Peyer's patch (tissue), 4 donors: ENCODE results near the gene ECHS1.
A peak's percentile ranks its signal among the peaks of the same experiment; 100 is the strongest.

Source experiments
- POLR2A ChIP-seq, 2 donors: fragments of 450-650 bp; IDR thresholded peaks; one replicate each; pipeline ENCODE4 v1.5.1; 2017; ENCODE audit warnings: antibody characterized with exemption in 2 of 2, mild to moderate bottlenecking in 2 of 2, moderate library complexity in 2 of 2
- TF ChIP-seq, protein P1 (sequence below), 6 experiments: fragments of 450-650 bp in 4 of 6; fragments of 200-600 bp in 2 of 6; sonication (generic) in 1 of 6; IDR thresholded peaks; one replicate each; pipeline ENCODE4 v1.5.1; 2017 to 2019; ENCODE audit warnings: antibody characterized with exemption in 6 of 6, mild to moderate bottlenecking in 3 of 6, moderate library complexity in 1 of 6

- TF ChIP-seq, protein P1, sequence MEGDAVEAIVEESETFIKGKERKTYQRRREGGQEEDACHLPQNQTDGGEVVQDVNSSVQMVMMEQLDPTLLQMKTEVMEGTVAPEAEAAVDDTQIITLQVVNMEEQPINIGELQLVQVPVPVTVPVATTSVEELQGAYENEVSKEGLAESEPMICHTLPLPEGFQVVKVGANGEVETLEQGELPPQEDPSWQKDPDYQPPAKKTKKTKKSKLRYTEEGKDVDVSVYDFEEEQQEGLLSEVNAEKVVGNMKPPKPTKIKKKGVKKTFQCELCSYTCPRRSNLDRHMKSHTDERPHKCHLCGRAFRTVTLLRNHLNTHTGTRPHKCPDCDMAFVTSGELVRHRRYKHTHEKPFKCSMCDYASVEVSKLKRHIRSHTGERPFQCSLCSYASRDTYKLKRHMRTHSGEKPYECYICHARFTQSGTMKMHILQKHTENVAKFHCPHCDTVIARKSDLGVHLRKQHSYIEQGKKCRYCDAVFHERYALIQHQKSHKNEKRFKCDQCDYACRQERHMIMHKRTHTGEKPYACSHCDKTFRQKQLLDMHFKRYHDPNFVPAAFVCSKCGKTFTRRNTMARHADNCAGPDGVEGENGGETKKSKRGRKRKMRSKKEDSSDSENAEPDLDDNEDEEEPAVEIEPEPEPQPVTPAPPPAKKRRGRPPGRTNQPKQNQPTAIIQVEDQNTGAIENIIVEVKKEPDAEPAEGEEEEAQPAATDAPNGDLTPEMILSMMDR (IDR thresholded peaks at IDR 0.05) = no peak
- TF ChIP-seq POLR2A (IDR thresholded peaks at IDR 0.05) = peak in 1 of 2 donors; percentile 35
These were observed 6.1 kb upstream of the ECHS1 start, which contains the start of gene PAOX for GRCh38 chr10:133379152-133379800.
